Osteoblast (primary cell): ENCODE results near the gene PTPRN2. TPM values are rescaled to one million over a fixed set of nuclear protein-coding genes. Genes with fewer than 3 reads are reported as not detected.

ENCODE experiments used
- DNase-seq: peaks from one replicate; pipeline ENCODE4 v3.0.0; 2011; ENCODE audit warnings: low spot score, mixed read lengths; ENCODE audit not compliant: insufficient read length; ENCODE audit errors: missing footprints
- H2AFZ ChIP-seq: 2 replicates; pipeline ENCODE4 v1.6.0; 2011; ENCODE audit warnings: mild to moderate bottlenecking, low read length
- H3K27ac ChIP-seq: 2 replicates; pipeline ENCODE4 v1.5.1; 2011; ENCODE audit warnings: mild to moderate bottlenecking, low read depth, low read length, moderate library complexity
- H3K27me3 ChIP-seq: 2 replicates; pipeline ENCODE4 v1.6.0; 2012; ENCODE audit warnings: mild to moderate bottlenecking, control low read depth, inconsistent platforms, low read length, moderate library complexity; ENCODE audit not compliant: insufficient read depth
- H3K36me3 ChIP-seq: 2 replicates; pipeline ENCODE4 v1.5.1; 2011; ENCODE audit warnings: mild to moderate bottlenecking, low read length, control low read depth, moderate library complexity; ENCODE audit not compliant: insufficient read depth
- H3K4me1 ChIP-seq: 2 replicates; pipeline ENCODE4 v1.5.1; 2011; ENCODE audit warnings: mild to moderate bottlenecking, low read length, control low read depth, moderate library complexity; ENCODE audit not compliant: insufficient read depth
- H3K4me2 ChIP-seq: 2 replicates; pipeline ENCODE4 v1.6.0; 2011; ENCODE audit warnings: mild to moderate bottlenecking, low read length; ENCODE audit not compliant: insufficient read depth
- H3K4me3 ChIP-seq: fragments of 200-600 bp; sonication (generic); 3 replicates; pipeline ENCODE4 v1.5.1; 2012; ENCODE audit warnings: mild to moderate bottlenecking, low read length, inconsistent platforms; ENCODE audit not compliant: insufficient read depth
- H3K79me2 ChIP-seq: 2 replicates; pipeline ENCODE4 v1.6.0; 2012; ENCODE audit warnings: mild to moderate bottlenecking, low read length, control low read depth, inconsistent platforms; ENCODE audit not compliant: insufficient read depth
- H3K9me3 ChIP-seq: 2 replicates; pipeline ENCODE4 v1.5.1; 2011; ENCODE audit warnings: low read depth, low read length, control low read depth
- H4K20me1 ChIP-seq: 2 replicates; pipeline ENCODE4 v1.6.0; 2012; ENCODE audit warnings: mild to moderate bottlenecking, low read length, control low read depth; ENCODE audit not compliant: insufficient read depth
- total RNA-seq: library from RNA; depleted of rRNA; stranded (reverse); fragments of >200 nt; gene quantifications from 2 replicates; pipeline ENCODE4 v1.2.3, GENCODE V29; 2012
- TF ChIP-seq, protein P1 (sequence below): IDR thresholded peaks from 2 replicates; pipeline ENCODE4 v1.5.1; 2011; ENCODE audit warnings: mild to moderate bottlenecking, low read depth, low read length, moderate library complexity; ENCODE audit errors: extremely low read depth

Gene PTPRN2
- total RNA-seq, 1 donor: 0.36 TPM

GRCh38 chr7:157743781-157744525, 843.7 kb downstream of the PTPRN2 start:
- Histone ChIP-seq H3K9me3 (no peaks in the 10 kb centered on the region), H2AFZ (no peak overlapping the region), H3K4me2 (no peak overlapping the region), H3K27me3 (no peaks in the 10 kb centered on the region), H3K4me3 (no peak overlapping the region), H3K27ac (no peak overlapping the region), H4K20me1 (no peaks in the 10 kb centered on the region), H3K36me3 (no peaks in the 10 kb centered on the region), H3K4me1 (no peaks in the 10 kb centered on the region), H3K79me2 (no peaks in the 10 kb centered on the region)
- DNase-seq: no peak
- TF ChIP-seq, protein P1, sequence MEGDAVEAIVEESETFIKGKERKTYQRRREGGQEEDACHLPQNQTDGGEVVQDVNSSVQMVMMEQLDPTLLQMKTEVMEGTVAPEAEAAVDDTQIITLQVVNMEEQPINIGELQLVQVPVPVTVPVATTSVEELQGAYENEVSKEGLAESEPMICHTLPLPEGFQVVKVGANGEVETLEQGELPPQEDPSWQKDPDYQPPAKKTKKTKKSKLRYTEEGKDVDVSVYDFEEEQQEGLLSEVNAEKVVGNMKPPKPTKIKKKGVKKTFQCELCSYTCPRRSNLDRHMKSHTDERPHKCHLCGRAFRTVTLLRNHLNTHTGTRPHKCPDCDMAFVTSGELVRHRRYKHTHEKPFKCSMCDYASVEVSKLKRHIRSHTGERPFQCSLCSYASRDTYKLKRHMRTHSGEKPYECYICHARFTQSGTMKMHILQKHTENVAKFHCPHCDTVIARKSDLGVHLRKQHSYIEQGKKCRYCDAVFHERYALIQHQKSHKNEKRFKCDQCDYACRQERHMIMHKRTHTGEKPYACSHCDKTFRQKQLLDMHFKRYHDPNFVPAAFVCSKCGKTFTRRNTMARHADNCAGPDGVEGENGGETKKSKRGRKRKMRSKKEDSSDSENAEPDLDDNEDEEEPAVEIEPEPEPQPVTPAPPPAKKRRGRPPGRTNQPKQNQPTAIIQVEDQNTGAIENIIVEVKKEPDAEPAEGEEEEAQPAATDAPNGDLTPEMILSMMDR: no peak

GRCh38 chr7:157740251-157740798, 847.3 kb downstream of the PTPRN2 start:
- Histone ChIP-seq H2AFZ (no peak overlapping the region), H3K4me1 (no peaks in the 10 kb centered on the region), H3K79me2 (no peaks in the 10 kb centered on the region), H4K20me1 (no peaks in the 10 kb centered on the region), H3K27me3 (no peaks in the 10 kb centered on the region), H3K9me3 (no peaks in the 10 kb centered on the region), H3K27ac (no peak overlapping the region), H3K4me2 (no peak overlapping the region), H3K4me3 (no peak overlapping the region), H3K36me3 (no peaks in the 10 kb centered on the region)
- DNase-seq: no peak
- TF ChIP-seq, protein P1: no peak

DNA sequence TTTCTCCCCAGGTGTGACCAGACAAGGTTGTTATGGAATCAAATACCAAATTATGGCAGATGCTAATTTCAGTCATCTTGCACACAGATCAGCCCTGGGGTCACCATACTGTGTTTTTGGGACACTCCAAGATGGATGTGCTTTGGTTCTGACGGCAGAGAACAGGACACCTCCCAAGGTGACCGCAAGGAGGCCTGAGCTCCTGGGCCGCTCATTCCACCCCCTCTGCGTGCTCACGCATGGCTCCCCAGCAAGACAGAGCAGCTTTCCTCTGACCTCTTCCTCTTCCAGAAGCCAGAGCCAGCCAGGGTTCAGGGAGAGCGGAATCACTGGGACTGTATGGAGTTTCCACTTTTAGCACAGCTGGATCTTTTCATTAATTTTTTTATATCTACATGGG, 848.0 kb downstream of the PTPRN2 start:
- no peaks in the 10 kb centered on the region for H3K36me3 ChIP-seq
- H3K4me1 ChIP-seq: no peaks in the 10 kb centered on the region
- TF ChIP-seq, protein P1: no peak
- no peaks in the 10 kb centered on the region for H3K79me2 ChIP-seq
- no peaks in the 10 kb centered on the region for H4K20me1 ChIP-seq
- no peak overlapping the region for H3K4me2 ChIP-seq
- H3K27ac ChIP-seq: no peak overlapping the region
- no peak for DNase-seq
- no peaks in the 10 kb centered on the region for H3K9me3 ChIP-seq
- H2AFZ ChIP-seq: no peak overlapping the region
- no peak overlapping the region for H3K4me3 ChIP-seq
- H3K27me3 ChIP-seq: no peaks in the 10 kb centered on the region

DNA sequence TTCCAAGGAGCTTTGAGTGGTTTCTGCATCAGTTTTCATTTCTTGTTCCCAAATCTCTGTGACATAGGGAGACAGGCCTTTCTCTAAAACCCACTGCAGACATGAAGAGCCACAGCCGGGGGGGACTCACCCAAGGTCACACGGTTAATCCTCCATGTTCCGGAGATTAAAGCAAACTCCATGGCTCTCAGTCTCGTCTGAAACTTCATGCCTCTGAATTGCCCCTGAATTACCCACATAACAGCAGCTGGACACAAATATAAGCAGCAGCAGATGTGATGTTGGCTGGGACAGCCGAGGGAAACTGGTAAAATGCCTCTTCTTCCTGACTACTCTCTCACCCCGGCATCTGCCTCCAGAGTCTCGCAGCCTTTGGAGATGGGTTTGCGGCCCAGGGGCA, 848.6 kb downstream of the PTPRN2 start:
- Histone ChIP-seq H3K4me3 (no peak overlapping the region), H3K27me3 (no peaks in the 10 kb centered on the region), H4K20me1 (no peaks in the 10 kb centered on the region), H2AFZ (no peak overlapping the region), H3K4me2 (no peak overlapping the region), H3K79me2 (no peaks in the 10 kb centered on the region), H3K27ac (no peak overlapping the region), H3K36me3 (no peaks in the 10 kb centered on the region), H3K4me1 (no peaks in the 10 kb centered on the region), H3K9me3 (no peaks in the 10 kb centered on the region)
- TF ChIP-seq, protein P1: no peak
- DNase-seq: no peak
